GM21576 (cell line): ENCODE measurements around the gene NOX4.

Experiments
- ATAC-seq: cut with Tn5 transposase; IDR thresholded peaks from one replicate; pipeline ENCODE4 v1.9.1; 2021; ENCODE audit warnings: mild to moderate bottlenecking, moderate library complexity; ENCODE audit not compliant: unreplicated experiment

NOX4 gene

DNA sequence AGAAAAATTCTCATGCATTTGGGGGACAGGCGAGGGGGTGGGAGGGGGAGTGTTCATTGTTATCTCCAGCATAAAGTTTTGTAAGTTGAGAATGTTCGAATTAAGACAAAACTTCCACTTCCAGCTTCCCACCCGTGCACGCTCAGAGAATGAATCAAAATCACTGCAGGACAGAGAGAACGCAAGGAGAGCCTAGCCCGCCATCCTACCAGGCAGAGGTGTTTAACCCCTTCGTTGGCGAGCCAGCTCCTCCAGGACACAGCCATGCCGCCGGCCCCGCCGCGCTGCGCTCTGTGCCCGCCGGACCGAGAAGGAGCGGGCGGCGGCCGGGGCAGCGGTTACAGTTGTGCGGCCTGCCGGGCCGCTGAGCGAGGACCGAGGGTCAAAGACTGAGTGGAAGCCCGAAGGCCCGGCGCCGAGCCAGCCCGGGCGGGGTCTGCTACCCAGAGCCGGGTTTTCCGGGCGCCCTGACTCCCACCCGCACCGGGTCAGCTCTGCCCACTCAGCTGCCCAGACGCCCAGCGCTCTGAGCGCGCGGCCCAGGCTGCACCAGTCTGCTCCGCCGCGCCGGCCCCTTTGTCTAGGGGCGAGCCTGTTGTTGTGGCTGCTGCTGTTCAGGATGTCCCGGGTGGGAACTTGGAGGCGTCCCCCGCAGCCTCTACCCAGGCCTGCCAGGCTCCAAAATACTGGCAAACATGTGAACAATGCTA lies at the start of gene NOX4:
TSS of gene NOX4 (minus strand) at position 395 of the 710 bp plus-strand sequence. CDS start at position 266, 129 bp downstream.
- ATAC-seq = no peak

DNA sequence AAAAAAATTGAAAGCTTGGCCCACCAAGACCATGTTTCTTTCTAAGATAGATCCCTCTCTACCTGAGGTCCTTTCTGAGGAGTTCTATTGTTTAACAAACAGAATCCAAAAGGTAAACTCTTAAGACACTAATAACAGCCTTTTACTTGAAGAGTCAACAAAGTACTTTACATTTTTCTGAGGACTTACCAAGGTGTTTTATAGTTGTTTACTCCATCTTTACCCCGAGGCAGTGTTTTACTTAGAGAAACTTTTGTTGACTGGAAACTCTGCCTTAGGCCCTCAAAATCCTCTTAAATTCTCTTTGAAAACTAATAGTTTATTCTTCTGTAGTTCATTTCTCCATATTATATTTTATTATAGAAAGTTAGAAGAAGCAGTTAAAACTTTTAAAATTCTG lies 49.7 kb upstream of the NOX4 start:
- ATAC-seq = no peak

DNA sequence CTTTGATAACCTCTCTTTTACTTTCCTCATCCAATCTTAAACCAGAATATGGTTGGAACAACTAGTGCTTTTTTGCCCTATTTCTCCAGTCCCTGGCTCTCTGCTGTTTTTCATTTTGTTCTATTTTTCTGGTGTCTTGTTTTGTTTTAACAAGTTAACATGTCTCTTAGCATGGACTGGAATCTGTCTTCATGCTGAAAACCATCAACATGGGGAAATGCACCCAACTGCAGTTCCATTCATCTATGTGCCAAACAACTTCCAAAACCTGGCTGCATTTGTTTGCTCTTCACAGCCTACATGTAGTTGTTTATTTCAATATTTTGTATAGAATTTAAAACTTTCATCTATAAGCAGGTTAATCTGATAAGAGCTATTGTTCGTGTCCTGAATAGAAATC lies 46.8 kb upstream of the NOX4 start:
- ATAC-seq = no peak

DNA sequence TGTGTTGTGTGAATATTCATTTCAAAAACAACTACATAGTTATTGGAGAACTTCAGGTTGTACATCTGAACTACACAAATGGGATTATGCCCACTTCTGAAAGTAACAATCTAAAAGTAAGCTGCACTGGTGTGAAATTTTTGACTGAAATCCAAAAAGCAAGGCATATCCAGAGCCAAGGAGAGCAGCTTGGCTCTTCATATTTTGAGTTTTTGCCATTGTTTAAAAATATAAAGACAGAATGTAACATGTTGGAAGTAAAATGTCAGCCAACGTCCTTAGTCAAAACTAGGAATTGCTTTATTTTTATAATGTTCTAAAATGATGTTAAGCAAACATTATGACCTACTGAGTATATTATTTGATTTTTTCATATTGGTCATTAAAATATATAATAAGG lies 45.8 kb upstream of the NOX4 start:
- ATAC-seq = no peak

DNA sequence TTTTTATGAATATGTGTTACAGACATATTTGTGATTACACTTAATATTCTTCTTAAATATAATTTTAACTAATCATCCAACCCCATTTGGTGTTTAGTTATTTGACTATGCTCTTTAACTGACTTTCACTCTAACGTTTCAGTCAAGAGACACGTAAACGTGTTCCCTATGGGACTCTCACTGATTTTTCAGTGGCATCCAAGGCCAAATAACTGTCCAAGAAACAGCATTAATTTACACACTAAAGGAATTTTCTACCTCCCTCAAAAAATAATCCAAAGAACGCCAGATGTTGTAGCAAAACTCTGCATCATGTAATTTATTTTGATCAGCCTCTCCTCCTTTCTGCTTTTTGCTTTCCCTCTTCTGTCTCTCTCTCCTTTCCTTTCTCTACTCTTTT lies 44.0 kb upstream of the NOX4 start:
- ATAC-seq = no peak

DNA sequence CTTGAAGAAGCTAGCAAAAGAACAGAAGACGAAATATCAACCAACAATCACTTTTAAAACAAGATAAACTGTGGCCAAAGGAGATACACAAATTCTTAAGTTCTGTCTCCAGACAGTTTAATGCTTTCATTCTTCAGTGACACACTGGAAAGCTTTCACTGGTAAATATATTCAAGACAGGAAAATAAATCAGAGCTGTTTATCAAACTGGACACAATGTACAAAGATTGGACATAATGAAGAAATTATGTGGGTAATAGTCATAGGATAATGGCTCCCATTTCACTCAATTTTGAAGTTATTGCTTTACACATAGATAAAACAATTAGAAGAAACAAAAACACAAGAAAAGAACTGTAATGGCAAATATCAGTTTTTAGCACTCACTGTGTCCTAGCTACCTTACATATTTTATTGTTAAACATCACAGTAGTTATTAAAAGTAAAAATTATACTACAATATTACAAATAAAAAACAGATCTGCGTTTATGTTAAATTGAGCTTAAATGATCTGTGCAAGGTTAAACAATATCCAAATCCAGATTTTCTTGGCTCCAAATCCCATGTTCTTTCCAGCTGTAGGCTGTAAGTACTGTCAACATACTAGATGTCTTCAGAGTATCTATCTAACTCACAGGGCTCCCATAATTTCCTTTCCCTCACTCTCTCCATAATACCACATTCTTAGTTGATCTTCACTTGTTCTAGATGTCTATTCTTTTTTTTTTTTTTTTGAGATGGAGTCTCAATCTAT lies 38.6 kb upstream of the NOX4 start:
- ATAC-seq = no peak

DNA sequence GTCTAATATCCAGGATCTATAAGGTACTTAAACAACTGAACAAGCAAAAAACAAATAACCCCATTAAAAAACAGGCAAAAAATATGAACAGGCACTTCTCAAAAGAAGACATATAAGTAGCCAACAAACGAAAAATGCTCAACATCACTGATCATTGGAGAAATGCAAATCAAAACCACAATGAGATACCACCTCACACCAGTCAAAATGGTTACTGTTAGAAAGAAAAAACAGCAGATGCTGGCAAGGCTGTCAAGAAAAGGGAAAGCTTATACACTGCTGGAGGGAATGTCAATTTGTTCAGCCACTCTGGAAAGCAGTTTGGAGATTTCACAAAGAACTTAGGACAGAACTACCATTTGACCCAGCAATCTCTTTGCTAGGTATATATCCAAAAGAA lies 30.6 kb upstream of the NOX4 start:
- no peak for ATAC-seq

DNA sequence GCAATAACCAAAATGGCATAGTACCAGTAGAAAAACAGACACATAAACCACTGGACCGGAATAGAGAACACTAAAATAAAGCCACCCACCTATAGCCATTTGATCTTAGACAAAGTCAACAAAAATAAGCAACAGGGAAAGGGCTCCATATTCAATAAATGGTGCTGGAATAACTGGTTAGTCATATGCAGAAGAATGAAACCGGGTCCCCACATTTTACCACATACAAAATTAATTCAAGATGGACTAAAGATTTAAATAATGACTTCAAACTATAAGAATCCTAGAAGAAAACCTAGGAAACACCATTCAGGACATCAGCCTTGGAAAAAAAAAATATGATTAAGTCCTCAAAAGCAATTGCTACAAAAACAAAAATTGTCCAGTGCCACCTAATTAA lies 30.1 kb upstream of the NOX4 start:
- no peak for ATAC-seq

DNA sequence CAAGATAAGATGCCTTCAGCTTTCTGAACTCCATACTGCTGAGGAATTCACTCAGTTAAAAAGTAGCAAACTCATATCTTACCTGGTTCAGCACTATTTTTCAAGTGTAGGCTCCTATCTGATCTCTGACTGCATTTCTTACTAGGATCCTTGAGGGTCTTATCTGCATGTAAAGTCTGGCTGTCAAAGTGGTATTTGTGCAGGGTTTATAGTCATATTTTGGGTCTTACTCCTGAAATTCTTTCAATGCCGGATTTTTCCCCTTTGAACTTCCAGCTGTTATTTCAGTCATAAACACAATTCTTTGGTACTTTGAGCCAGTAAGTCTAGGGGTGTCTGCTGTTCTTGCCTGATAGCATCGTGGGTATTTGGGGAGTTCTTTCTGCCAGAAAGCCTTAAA lies 25.3 kb upstream of the NOX4 start:
- no peak for ATAC-seq

DNA sequence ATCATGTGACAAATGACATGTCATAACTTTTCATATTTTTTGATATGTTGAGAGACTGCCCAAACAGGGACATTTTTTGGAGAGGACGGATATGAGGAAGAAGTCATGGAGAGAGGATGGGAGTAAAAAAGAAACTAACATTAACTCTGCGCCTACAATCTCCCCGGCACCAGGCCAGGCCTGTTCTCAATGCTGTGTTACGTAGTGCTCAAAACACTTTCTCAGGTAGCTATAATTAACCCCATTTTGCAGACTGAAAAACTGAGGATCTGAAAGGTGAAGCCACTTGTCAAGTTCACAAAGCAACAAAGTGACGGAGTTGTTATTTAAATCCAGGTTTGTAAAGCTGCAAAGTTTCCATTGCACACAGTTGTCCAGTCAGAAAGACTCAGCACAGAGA lies 17.4 kb upstream of the NOX4 start:
- ATAC-seq = no peak

DNA sequence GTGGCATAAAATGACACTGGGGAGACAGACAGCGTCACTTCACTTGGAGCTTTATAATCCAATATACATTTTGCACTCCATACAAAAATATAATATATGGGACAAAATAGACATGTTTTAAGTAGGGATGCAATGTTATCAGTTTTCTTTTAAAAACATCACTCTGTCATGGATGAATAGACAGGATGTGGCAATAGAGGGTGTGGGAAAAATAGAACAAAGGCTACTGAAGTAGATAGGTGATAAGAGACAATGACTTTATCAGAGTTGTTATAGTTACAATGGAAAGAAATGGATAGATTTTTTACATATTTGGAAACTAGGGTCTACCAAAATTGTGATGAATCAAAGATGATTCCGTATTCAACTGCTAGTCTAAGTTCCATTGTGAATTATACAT lies 13.1 kb upstream of the NOX4 start:
- no peak for ATAC-seq

DNA sequence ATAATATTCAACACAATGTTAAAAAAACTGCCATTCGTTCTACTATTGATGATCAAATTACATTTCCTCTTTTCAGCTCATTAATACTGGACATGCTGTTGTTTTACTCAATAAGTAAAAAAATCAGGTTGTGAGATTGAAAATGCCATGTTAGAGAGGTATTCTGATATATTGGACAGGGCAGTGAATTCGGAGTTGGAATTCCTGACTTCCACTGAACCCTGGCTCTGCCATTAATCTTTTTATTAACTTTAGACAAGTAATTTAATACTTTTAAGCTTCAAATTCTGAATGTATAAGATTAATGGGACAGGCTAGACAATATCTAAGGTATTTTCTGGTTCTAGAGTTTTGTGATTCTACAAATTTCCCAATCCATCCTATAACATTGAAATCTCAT lies 12.2 kb upstream of the NOX4 start:
- no peak for ATAC-seq

DNA sequence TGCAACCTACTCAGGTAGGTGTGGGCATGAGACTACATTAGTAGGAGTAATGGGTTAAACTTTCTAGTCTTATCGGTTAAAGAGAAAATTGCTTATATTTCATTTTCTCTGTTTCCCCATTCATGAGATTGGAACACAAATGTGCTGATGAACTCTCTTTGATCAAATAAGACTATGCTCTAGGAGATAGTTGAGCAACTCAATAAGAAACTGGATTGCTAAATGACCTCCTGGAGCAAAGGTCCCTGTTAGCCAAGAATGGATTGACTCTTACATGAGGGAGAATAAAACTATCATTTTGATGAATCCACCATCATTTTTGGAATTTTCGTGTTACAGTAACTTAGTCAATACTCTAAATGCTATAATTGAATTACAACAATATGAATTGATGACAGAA lies 11.1 kb upstream of the NOX4 start:
- ATAC-seq = no peak

DNA sequence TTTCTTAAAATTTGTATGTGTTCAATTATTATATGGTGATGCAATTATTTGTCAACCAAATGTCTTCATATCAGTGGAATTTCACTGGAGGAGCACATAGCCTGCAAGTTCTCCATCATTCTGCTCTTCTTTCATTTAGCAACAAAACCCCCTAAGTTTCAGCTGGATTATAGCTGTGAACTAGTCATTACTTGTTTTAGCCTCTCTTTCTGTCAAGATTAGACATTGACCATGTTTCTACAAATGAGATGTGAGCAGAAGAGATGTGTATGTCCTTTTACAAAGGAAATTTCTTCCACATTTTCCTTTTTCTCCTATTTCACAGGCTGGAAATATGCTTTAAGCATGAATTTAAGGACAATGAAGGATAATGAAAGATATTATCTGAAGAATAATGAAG lies 9.2 kb upstream of the NOX4 start:
- ATAC-seq = no peak

DNA sequence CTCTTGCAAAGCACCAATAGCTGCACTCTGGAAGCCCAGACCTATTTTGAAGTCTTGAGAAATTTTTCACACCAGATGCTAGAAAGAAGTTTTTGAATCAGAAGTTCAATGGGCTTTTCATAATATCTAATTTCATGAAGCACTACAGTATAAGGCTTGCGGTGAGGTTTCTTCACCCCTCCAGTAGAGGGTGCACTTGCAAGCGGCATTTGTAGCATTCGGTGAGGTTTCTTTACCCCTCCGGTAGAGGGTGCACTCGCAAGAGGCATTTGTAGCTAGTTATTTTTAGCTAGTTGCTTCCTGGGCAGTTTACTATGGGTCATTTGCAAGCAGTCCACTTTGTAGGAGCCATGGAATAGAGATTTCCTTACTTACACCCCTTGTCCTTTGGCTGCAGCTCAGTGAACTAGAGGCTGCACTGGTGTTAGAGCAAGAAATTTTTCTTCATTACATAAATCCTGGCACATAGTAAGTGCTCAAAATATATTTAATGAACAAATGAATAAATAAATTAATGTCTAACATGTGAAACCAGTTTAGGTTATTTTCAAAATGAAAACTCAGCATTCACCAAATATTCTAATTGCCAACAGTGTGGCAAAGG lies 7.8 kb upstream of the NOX4 start:
- ATAC-seq = no peak

DNA sequence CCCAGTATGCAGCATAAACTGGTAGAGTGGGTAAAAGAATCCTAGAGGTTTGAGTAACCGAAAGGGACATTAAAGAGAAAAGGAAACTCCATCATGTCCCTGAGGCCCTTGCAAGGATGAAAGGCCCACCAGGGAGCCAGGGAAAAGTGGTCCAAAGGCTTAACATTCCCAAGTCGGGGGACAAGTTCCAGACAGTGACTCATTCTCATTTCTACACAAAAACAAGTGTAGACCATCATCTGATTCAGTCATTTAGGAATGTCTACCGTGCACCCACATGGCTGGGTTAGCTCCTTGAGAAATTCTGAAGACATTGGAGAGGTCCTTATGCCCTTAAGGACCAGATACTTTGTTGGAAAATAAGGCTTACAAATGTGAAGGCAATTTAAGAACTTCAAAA lies 4.8 kb upstream of the NOX4 start:
- ATAC-seq = no peak

DNA sequence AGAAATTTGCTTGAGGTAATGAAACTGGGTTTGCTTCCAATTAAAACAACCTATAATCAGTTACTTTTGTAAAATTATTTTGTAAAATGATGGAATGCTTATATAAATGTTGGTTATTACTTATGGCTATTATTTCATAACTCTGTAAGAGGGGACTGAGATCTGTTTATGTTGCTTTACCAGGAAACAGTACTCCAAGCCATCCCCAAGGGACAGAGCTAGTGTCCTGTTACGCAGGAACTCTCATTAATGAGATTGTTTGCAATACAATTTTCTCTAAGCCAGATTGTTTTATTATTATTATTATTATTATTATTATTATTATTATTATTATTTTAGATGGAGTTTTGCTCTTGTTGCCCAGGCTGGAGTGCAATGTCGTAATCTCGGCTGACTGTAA lies 2.3 kb upstream of the NOX4 start:
- no peak for ATAC-seq

DNA sequence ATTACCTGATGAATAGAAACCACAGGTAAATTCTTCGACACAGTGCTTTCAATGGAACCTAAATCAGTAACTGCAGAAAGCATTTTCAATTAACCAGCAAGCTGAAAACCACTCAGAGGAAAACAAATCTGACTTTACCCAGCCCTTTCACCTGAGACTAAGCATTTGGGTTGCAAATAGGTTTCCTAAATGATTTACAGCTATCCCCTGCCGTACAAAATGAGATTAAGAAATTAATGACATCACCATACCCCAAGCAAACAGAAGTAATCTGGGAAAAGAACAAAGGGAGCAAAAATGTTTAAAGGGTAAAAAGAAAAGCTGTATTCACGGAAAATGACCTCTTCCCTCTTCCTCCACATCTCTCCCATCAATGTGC lies 584 bp downstream of the NOX4 start:
- no peak for ATAC-seq

DNA sequence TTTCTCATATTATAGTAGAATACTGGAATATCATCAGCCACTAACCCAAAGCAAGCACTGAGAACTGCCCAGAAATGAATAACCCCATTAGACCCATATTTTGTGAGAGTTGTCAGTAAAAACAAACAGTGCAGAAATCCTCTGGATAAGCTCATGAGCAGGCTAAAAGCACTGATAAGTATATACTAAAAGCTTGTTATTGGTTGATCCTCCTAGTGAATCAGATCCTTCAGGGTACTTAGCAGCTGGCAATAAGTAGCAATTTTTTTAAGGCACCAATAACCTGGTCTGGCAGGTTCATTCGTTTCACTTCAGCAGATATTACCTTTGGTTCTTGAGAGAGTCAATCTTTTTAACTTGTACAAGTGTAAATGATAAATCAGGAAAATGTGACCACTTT lies 1.2 kb downstream of the NOX4 start:
- no peak for ATAC-seq

DNA sequence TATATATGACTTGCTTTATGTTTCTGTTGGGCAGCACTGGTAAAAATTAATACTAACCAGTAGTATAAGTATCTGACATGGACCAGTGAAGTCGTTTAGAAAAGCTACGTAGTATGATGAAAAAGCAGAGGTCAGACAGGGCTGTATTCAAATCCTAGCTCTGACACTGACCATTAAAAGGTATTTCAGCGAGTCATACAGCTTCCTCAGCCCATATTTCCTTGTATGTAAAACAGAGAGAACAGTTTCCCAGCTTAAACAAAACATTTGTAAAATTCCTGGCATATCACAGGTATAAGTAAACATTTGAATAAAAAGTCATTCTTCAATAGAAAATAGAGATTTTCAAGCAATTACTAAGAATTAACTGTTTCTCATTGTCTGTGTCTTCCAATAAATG lies 4.2 kb downstream of the NOX4 start:
- ATAC-seq = no peak

DNA sequence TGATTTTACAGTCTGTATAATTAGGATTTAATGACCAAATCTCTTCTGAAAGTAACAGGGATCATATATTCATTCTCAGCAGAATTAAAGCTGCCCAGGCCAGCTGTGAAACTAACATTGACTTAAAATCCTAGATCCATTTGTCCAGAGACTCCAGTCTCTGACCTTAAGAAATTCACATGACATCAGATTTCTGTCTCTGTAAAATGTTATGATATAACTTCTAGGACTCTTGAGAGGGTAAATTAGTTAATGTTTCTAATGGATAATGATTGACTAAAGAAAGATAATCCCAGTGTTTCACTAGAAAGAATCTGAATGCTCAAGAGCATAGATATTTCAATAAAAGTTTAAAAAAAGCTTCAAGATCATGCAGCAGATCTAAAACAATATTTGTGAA lies 6.3 kb downstream of the NOX4 start:
- no peak for ATAC-seq

DNA sequence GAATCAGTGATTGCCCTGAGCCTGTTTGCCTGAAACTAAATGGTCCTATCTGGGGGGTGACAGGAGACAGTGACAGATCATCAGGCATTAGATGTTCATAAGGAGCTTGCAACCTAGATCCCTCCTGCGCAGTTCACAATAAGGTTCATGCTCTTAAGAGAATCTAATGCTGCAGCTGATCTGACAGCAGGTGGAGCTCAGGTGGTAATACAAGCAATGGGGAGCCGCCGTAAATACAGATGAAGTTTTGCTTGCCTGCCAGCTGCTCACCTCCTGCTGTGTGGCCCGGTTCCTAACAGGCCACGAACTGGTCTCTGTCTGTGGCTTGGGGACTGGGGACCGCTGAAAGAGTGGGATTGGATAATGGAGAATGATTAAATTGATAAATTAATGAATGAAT lies 14.0 kb downstream of the NOX4 start:
- no peak for ATAC-seq
